Activated gamma-delta T cell treated with anti-CD3 and anti-CD28 coated beads, Interleukin-2, amount 50 U/mL, for 16 hours (primary cell): ENCODE measurements around the gene PTBP3.
A peak's percentile ranks its signal among the peaks of the same experiment; 100 is the strongest.

ENCODE experiments used
- DNase-seq: peaks from one replicate; pipeline ENCODE4 v3.0.0-alpha.2; 2020; ENCODE audit warnings: low read depth

The PTBP3 gene

DNA sequence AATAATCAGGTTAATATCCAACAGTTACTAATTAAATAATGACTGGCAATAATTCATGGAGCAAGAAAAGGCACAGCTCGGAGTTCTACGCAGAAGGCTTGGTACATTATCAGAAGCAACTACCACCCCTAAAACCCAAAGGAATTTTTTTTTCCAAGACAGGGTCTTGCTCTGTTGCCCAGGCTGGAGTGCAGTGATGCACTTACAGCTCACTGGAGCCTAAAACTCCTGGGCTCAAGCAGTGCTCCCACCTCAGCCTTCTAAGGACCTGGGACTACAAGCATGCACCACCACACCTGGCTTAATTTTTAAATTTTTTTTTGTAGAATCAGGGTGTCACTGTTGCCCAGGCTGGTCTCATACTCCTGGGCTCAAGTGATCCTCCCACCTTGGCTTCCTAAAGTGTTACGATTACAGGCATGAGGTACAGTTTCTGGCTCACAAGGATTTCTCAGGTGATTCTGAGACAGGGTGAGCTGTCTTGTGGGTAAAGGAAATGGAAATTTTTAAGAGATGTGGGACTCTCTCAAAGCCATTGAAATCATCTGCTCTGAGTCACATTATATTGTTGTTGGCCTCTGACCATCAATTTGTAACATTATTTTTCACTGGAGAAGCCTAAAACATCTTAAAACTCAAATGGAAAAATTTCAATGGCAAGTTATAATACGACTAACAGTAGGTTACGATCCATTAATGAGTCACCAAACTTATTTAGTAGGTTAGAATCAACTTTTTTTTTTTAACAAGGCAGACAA lies 26.8 kb upstream of the PTBP3 start:
- no peak for DNase-seq

- no peak for DNase-seq
Measured at GRCh38 chr9:112355427-112355897, 22.0 kb upstream of the PTBP3 start.

GRCh38 chr9:112354081-112354743 lies 20.8 kb upstream of the PTBP3 start:
- DNase-seq: no peak

- no peak for DNase-seq
Measured at GRCh38 chr9:112352209-112352608, 18.8 kb upstream of the PTBP3 start.

DNA sequence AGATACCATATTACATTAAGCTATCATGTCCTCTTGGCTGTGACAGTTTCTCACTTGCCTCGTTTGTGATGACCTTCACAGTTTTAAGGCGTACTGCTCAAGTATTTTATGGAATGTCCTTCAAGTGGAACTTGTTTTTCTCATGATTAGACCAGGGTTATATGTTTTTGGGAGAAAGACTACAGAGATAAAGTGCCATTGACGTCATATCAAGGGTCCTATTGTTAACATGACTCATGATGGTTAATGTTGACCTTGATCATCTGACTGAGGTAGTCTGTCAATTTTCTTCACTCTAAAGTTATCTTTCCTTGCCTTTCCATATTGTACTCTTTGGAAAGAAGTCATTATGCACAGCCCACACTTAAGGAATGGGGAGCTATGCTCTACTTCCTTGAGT lies 17.8 kb upstream of the PTBP3 start:
- DNase-seq: no peak

GRCh38 chr9:112349008-112349333 lies 15.6 kb upstream of the PTBP3 start:
- no peak for DNase-seq

GRCh38 chr9:112348257-112349007 lies 15.0 kb upstream of the PTBP3 start:
- DNase-seq: peak; percentile 37

DNA sequence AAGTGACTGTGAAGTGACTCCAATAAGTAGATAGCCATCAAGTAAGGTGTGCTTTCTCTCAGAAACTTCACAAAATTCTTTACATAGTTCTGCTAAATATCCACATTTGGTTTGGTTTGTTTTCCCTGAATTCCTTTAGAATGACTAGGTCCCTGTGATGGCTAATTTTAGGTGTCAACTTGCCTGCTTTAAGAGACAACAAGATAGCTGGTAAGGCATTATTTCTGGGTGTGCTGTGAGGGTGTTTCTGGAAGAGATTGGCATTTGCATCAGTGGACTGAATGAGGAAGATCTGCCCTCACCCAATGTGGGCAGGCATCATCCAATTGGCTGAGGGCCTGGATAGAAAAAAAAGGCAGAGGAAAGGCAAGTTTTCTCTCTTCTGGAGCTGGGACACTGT lies 8.3 kb upstream of the PTBP3 start:
- no peak for DNase-seq

GRCh38 chr9:112339886-112340285 lies 6.5 kb upstream of the PTBP3 start:
- DNase-seq: no peak

DNA sequence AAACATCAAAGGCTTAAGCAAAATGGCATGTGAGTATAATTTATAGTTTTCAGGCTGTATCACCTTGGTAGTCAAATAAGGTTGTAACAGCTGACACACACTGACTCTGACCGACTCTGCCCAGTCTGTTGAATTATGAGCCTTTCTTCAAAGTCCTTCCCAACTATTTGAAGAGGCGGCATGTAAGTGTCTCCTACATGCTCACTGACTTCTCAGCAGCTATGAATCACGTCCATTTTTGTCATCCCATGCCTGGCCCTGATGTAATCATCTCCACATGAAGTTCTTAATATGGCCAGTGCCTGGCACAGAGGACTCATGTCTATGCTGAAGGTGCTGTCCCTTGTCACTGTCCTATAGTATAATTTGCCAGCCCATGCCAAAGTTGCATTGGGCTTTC lies 5.1 kb upstream of the PTBP3 start:
- no peak for DNase-seq

DNA sequence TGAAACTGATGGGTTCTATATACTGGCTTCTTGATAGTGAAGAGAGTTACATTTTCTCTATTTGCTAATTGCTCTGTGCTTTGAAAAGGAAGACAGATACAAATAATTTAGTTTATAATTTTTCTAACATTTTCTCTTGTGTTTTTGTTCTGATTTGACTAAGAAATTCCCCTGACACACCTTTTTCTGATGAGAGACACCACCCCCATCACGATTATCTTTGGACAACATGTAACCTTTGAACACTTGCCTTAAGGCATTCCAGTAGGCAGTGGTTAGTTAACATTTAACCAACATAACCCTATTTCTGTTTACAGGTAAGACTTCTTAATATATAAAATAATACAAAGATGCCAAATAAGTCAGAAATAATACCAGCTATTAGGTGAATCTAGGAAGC lies 4.1 kb upstream of the PTBP3 start:
- DNase-seq: no peak

GRCh38 chr9:112334432-112334841 lies 1.0 kb upstream of the PTBP3 start:
- no peak for DNase-seq

- DNase-seq: peak; percentile 89
Measured at GRCh38 chr9:112333639-112334431, 416 bp upstream of the PTBP3 start.

- DNase-seq: no peak
Measured at GRCh38 chr9:112332674-112332976, 794 bp downstream of the PTBP3 start.

DNA sequence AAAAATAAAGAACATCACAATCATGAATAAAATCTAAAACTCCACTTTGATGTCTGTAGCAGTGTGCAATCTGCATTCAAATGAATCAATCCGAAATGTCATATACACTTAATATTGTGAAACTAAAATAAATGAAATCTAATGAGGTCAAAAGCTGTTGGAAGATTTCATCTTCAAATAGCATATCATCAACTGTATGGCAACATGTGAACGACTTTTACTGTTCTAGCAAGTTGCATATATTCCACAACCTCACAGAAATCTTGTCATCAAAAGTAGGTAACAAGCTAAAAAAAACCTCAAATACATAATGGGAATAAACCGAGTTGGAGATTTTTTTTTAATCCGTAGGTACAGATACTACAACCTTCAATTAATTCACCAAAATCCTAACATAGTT lies 1.2 kb downstream of the PTBP3 start:
- no peak for DNase-seq

DNA sequence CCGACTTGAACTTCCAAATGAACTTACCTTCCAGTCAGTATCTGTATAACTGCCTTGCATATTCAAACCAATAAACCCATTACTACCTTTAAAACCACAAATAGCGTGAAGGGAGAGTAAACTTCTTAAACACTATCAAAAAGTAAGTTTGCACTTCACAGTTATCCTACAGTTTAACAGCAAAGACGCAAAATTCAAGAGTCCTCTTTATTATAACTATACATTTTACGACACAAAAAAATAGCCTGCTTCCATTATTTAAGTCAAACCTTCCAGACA lies 1.8 kb downstream of the PTBP3 start:
- no peak for DNase-seq

- DNase-seq: no peak
Measured at GRCh38 chr9:112328545-112328944, 4.9 kb downstream of the PTBP3 start.

DNA sequence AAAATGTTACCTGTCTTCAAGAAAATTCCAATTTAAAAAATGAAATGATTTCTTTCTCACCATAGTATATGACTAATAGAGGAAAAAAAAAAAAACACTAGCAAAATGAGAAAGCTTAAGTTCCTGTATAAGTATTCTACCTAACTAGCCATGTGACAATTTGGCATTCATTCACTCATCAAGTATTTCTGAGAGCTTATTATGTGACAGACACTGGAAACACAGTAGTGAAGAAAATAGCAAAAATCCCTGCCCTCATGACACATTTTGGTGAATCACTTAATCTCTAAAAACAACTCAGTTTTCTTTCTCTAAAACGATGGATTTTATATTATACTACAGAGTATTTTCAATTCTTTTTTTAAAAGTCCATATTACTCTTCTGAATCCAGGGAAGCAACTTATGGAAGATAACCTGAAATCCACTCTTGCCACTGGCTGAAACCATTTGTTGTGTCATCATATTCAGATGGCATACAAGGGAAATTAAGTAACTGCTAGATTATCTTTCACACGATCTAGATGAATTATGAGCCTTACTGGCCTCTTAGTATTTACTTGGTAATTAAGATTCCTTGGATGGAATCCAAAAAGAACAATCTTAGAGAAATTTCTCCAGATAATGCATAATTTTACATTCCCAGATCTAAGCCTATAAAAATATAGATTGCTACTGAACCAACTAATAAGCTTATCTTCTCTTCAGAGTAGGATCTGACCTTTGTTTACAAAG lies 5.5 kb downstream of the PTBP3 start:
- DNase-seq: no peak

GRCh38 chr9:112326194-112326593 lies 7.2 kb downstream of the PTBP3 start:
- no peak for DNase-seq

GRCh38 chr9:112325600-112325999 lies 7.8 kb downstream of the PTBP3 start:
- no peak for DNase-seq

DNA sequence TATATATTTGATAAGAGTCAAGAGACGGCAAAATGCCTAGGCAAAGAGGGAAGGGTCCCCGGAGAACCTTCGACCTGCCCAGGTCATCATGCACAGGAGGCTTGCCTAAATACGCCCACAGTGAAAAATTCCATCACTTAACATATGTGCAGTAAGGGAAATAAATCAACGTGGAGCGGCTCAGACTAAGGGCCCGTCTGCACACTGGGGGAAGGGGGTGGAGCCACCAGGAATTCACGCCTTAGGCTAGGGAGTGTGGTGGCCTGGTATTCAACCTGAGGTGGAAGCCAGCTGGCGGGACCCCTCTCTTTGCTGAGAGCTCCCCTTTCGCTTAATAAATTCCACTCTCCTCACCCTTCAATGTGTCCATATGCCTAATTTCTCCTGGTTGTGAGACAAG lies 8.3 kb downstream of the PTBP3 start:
- no peak for DNase-seq

DNA sequence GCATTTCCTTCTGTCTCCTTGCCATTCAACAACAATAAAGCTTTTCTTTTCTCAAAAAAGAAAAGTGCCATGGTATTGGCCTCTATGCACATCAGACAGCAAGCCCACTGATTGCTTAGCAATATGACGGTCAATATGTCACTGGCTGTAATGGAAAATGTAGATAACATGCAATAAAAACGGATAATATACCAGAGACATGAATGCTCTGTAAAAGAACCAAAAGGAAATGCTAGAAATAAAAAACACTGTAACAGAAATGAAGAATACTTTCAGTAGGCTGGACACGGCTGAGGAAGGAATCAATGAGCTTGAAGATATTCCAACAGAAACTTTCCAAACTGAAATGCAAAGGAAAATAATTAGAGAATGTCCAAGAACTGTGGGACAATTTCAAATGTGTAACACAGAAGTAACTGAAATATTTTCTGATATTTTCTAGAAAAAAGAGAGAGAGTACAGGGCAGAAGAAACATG lies 10.0 kb downstream of the PTBP3 start:
- no peak for DNase-seq
